GM06990 (cell line): ENCODE measurements around the gene GNAS.

Source experiments
- DNase-seq: peaks from one replicate; pipeline ENCODE4 v3.0.0-alpha.2; 2011; ENCODE audit not compliant: insufficient read length; ENCODE audit errors: extremely low read depth
- H3K27me3 ChIP-seq: replicated peaks from 2 replicates; pipeline ENCODE4 v1.6.0; 2011; ENCODE audit warnings: low read length; ENCODE audit not compliant: control insufficient read depth, insufficient read depth
- H3K36me3 ChIP-seq: 2 replicates; pipeline ENCODE4 v1.5.1; 2011; ENCODE audit warnings: low read length; ENCODE audit not compliant: control insufficient read depth, insufficient read depth
- H3K4me3 ChIP-seq: replicated peaks from 2 replicates; pipeline ENCODE4 v1.5.1; 2011; ENCODE audit warnings: low read depth, mild to moderate bottlenecking, control low read depth, low read length
- CTCF ChIP-seq: IDR thresholded peaks from 2 replicates; pipeline ENCODE4 v1.5.1; 2011; ENCODE audit warnings: low read length, control low read depth, mild to moderate bottlenecking, inconsistent platforms; ENCODE audit not compliant: insufficient read depth, poor library complexity, severe bottlenecking

GNAS gene

GRCh38 chr20:58899512-58899911 is 47.0 kb downstream of the GNAS start:
- H3K4me3 ChIP-seq: no peak overlapping the region
- no peak for DNase-seq
- TF ChIP-seq CTCF: no peak
- H3K27me3 ChIP-seq: no peaks in the 10 kb centered on the region
- H3K36me3 ChIP-seq: peaks cover 19% of the 10 kb centered on the region

GRCh38 chr20:58900397-58900796 is 47.9 kb downstream of the GNAS start:
- DNase-seq: no peak
- Histone ChIP-seq H3K4me3 (no peak overlapping the region), H3K36me3 (peaks cover 22% of the 10 kb centered on the region), H3K27me3 (no peaks in the 10 kb centered on the region)
- no peak for TF ChIP-seq CTCF

GRCh38 chr20:58901488-58902402 is 49.2 kb downstream of the GNAS start:
- Histone ChIP-seq H3K36me3 (peaks cover 19% of the 10 kb centered on the region), H3K27me3 (no peaks in the 10 kb centered on the region), H3K4me3 (no peak overlapping the region)
- TF ChIP-seq CTCF: no peak
- DNase-seq: no peak

GRCh38 chr20:58903614-58904013 is 51.1 kb downstream of the GNAS start:
- Histone ChIP-seq H3K27me3 (no peaks in the 10 kb centered on the region), H3K4me3 (no peak overlapping the region), H3K36me3 (peaks cover 19% of the 10 kb centered on the region)
- TF ChIP-seq CTCF: no peak
- DNase-seq: no peak

GRCh38 chr20:58905236-58905635 is 52.7 kb downstream of the GNAS start:
- Histone ChIP-seq H3K36me3 (peaks cover 30% of the 10 kb centered on the region), H3K4me3 (no peak overlapping the region)

More at GRCh38 chr20:58905236-58905635, 52.7 kb downstream of the GNAS start:
- H3K27me3 ChIP-seq: no peaks in the 10 kb centered on the region
- TF ChIP-seq CTCF: no peak
- DNase-seq: no peak
